ENCODE measurements around the gene TBC1D8.
"Not testable (repeated sequence)": the region's sequence is repeated elsewhere in the genome, so short reads cannot be mapped to it uniquely, and the experiment has no call there.

TBC1D8 gene

GRCh38 chr2:101151146-101151858, at the start of gene TBC1D8:
TSS of gene TBC1D8 (minus strand) at chr2:101151382. CDS start at chr2:101151253, 129 bp downstream.
- peak; percentile 49 for DNase-seq

- no peak for DNase-seq
Measured at GRCh38 chr2:101200676-101201075, 49.5 kb upstream of the TBC1D8 start.

- DNase-seq = no peak
Measured at GRCh38 chr2:101199251-101199791, 48.1 kb upstream of the TBC1D8 start.

DNA sequence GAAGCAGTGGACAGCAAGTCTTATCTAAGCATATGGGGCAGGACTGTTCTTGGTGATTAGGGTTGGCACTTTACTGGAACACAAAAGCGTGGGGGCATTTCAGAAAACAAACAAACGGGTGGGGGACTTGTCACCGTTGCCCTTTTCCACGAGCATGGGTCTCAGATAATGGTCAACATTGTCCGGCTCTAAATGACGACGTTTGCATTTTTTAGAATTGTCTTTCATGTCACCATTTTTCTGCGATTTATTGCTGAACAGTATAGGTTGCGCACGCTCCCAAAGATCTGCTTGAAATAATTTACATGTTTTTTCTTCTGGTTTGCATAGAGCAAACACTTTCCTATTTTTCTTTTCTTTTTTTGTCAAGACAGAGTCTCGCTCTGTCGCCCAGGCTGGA, 46.6 kb upstream of the TBC1D8 start:
- no peak for DNase-seq

- no peak for DNase-seq
Measured at GRCh38 chr2:101197215-101197745, 46.1 kb upstream of the TBC1D8 start.

- DNase-seq = no peak
Measured at GRCh38 chr2:101195871-101196661, 44.9 kb upstream of the TBC1D8 start.

DNA sequence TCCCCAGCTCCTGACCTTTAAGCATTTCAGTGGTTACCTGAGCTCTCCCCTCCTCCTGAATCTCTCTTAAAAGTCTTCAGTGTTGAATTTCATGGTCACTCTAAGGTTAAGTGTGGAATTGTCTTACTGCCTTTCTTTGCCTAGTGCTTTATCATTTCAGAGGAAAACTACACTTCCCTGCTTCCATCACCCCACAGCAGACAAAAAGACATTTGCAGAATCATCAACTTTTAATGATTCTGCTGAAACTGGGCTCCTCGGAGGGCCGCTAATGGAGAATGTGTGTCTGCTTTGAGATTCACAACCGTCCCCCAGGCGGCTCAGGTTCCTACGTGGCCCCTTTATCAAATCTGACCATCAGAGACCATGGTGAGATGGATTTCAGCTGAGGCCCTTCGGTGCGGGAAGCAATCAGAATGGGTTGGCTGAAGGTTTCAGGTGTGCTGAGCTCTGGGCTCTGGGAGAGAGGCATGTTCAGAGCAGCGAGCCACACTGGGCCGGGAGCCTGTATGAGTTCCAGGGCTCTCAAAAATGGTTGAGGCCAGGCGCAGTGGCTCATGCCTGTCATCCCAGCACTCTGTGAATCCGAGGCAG, 41.9 kb upstream of the TBC1D8 start:
- no peak for DNase-seq

DNA sequence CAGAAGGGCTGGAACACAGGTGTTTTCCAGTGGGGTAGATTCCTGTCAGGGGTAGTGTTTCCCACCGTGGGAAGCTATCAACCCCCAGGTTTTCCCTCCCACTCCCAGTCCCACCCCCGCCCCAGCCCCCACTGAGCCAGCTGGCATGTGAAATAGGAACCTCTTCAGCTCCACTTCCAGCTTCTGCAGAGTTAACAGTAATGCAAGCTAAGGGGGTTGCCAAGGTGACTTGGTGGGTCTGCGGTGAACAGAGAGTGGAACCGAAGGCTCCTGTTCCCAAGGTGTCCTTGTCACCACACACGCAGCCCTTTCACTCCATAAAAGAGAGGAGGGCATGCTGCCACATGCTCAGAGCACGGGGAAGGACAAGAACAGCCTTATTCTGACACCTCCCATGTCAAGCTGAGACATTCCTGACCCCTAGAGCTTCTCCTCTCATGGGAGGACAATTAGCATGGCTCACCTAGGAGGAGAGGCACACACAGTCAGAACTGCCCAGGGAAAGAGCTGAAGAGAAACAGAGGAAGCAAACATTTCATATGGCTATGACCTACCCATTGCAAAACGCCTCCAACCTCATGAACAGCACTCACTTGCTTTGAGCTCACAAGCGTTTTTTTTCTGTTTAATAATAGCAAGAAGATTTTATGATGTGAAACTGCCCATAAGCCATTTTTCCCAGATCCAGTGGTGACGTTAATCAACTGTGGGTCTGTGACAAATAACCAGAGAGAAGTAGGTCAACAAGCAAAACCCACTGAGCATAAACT, 39.8 kb upstream of the TBC1D8 start:
- no peak for DNase-seq

DNA sequence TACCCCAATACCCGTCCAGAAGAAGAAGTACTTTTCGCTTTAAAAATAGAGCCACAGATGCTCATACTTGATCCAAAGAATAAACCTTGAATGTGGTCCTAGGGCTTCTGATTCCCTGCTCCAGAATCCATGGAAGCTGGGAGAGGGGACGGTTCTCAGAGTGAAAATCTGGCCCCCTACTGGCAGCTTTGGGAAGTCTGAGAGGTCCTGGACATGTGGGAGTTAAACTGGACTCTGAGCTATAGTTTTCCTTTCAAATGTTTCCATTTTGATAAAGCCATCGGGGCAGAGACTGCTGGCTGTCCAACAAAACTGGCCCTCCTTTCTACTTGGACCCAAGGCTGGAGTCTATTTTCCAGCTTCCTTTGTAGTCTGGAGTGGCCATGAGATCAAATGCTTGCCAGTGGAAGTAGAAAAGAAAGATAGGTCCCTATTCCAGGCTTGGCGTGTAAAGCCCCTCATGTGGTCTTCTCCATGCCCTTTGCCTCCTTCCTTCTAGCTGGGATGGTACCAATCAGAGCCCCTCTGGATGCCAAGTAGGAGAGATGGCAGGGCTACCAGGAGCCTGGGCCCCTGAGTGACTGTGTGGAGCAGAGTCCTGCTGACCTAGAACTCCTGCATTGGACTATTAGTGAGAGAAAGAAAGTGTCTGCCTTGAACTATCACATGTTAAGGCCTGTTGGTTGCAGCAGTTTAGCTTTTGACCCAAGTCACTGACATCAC, 37.7 kb upstream of the TBC1D8 start:
- DNase-seq = no peak

- DNase-seq = no peak
Measured at GRCh38 chr2:101187131-101187530, 35.9 kb upstream of the TBC1D8 start.

DNA sequence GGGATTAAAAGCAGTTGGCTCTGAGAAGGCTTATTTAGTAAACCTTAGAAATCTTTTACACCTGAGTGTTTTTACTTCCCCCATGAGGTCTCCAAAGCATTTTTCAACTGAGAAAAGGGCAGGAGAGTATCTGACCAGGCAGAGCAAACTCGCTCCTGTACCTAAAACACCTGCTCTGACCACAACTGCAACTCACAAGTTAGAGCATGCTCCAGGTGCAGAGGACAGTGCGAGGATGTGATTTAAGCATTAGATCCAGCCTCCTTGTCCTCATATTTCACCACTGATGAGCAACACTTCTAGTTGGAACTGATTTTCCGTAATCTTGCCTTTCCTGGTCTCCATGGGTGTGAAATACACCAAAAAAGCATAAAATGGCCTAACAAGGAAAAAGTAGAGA, 34.5 kb upstream of the TBC1D8 start:
- no peak for DNase-seq

- no peak for DNase-seq
Measured at GRCh38 chr2:101185085-101185484, 33.9 kb upstream of the TBC1D8 start.

DNA sequence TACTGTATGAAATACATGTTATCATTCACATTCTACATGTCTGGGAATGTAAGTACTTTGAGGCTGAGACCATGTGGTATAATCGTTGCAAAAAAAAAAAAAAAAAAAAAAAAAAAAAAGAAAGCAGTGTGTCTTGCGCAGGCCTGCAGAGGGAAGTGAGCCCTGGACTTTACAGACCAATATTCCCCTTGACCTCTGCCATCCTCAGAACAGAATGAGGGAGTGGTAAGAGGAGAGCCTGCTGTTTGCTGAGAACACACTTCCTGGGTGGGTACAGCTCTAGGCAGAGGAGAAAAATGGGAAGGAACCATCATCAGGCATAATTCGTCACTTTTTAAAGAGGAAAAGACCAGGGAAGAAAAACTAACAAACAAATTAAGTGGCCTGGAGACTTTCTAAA, 28.8 kb upstream of the TBC1D8 start:
- no peak for DNase-seq

- DNase-seq = no peak
Measured at GRCh38 chr2:101176803-101177202, 25.6 kb upstream of the TBC1D8 start.

- no peak for DNase-seq
Measured at GRCh38 chr2:101175991-101176390, 24.8 kb upstream of the TBC1D8 start.

DNA sequence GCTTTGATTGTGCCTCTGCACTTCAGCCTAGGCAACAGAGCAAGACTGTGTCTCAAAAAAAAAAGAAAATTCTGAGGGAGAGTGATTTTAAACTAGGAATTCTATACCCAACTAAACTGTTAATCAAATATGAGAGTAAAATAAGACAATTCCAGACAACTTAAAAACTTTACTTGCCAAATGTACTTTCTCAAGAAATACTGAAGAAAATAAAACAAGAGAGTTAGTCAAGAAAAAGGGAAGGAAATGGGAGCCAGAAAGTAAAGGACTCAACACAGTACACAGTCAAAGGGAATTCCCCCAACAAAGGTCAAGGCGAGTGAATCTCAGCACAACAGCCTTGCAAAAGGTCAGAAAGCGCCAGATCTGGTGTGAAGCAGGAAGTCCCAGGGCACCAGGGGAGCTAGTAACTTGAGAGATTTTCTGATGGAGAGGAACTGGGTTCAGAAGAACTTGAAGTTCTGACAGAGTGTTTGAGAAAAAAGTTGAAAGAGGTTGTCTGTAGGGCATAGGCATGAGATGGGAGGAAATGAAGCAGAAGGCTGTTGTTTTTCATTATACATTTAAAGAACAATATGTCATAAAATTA, 22.6 kb upstream of the TBC1D8 start:
- peak; percentile 7 for DNase-seq

- DNase-seq = not testable (repeated sequence)
Measured at GRCh38 chr2:101169822-101170221, 18.6 kb upstream of the TBC1D8 start.

GRCh38 chr2:101168706-101169105, 17.5 kb upstream of the TBC1D8 start:
- no peak for DNase-seq

DNA sequence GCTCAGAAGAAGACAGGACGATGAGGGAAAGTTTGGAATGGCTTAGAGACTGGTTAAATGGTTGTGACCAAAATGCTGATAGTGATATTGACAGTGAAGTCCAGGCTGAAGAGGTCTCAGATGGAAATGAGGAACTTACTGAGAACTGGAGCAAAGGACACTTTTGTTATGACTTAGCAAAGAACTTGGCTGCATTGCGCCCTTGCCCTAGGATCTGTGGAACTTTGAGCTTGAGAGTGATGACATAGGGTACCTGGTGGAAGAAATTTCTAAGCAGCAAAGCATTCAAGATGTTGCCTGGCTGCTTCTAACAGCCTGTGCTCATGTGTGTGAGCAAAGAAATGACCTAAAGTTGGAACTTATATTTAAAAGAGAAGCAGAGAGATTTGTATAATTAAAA, 16.4 kb upstream of the TBC1D8 start:
- DNase-seq = not testable (repeated sequence)

DNA sequence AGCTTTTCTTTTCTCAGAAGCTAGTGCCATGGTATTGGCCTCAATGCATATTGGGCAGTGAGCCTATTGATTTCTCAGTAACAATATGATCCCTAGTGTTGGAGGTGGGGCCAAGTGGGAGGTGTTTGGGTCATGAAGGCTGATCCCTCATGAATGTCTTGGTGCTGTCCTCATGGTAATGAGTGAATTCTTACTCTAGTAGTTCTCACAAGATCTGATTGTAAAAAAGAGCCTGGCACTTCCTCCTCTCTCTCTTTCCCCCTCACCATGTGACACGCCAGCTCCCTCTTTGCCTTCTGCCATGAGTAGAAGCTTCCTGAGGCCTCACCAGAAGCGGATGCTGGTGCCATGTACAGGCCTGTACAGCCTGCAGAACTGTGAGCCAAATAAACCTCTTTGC, 12.8 kb upstream of the TBC1D8 start:
- no peak for DNase-seq

- DNase-seq = no peak
Measured at GRCh38 chr2:101162561-101163330, 11.6 kb upstream of the TBC1D8 start.

Data from KG1 (cell line).